Neuronal stem cell (in vitro differentiated cells): ENCODE results near the gene TOMM40L.

Source experiments
- DNase-seq: peaks from one replicate; pipeline ENCODE4 v3.0.0-alpha.2; 2013; ENCODE audit warnings: low spot score
- H2AFZ ChIP-seq: one replicate; pipeline ENCODE4 v1.6.1; 2013; ENCODE audit warnings: mild to moderate bottlenecking, low read length, inconsistent platforms
- H2AK5ac ChIP-seq: 2 replicates; pipeline ENCODE4 v1.6.1; 2013; ENCODE audit warnings: low read depth, mild to moderate bottlenecking, inconsistent platforms, low read length, moderate library complexity, mixed read lengths
- H2BK120ac ChIP-seq: 2 replicates; pipeline ENCODE4 v1.6.1; 2013; ENCODE audit warnings: low read depth, mild to moderate bottlenecking, inconsistent platforms, low read length, moderate library complexity, mixed read lengths
- H2BK12ac ChIP-seq: one replicate; pipeline ENCODE4 v1.6.1; 2013; ENCODE audit warnings: low read length, inconsistent platforms
- H2BK15ac ChIP-seq: 2 replicates; pipeline ENCODE4 v1.6.1; 2013; ENCODE audit warnings: mild to moderate bottlenecking, low read length, inconsistent platforms, mixed read lengths
- H2BK5ac ChIP-seq: one replicate; pipeline ENCODE4 v1.6.1; 2013; ENCODE audit warnings: inconsistent platforms, mild to moderate bottlenecking, low read length, moderate library complexity
- H3K14ac ChIP-seq: one replicate; pipeline ENCODE4 v1.6.1; 2013; ENCODE audit warnings: low read length, inconsistent platforms
- H3K18ac ChIP-seq: 2 replicates; pipeline ENCODE4 v1.6.1; 2013; ENCODE audit warnings: low read length, inconsistent platforms
- H3K23ac ChIP-seq: 2 replicates; pipeline ENCODE4 v1.6.1; 2013; ENCODE audit warnings: low read depth, mild to moderate bottlenecking, mixed read lengths, low read length, inconsistent platforms; ENCODE audit not compliant: poor library complexity
- H3K27ac ChIP-seq: replicated peaks from 3 replicates; pipeline ENCODE4 v1.5.1; 2013; ENCODE audit warnings: low read length, inconsistent platforms
- H3K27me3 ChIP-seq, 3 experiments: 2 replicates each; pipeline ENCODE4 v1.6.1; 2013; ENCODE audit warnings: low read length in 3 of 3, mild to moderate bottlenecking in 2 of 3, inconsistent platforms in 1 of 3, low read depth in 1 of 3, mixed read lengths in 1 of 3, moderate library complexity in 1 of 3; ENCODE audit not compliant: control insufficient read depth in 3 of 3, insufficient read depth in 3 of 3
- H3K36me3 ChIP-seq, 2 donors: replicated peaks in 1 of 2; 2 replicates each; pipeline ENCODE4 v1.6.1; 2013; ENCODE audit warnings: low read length in 2 of 2; ENCODE audit not compliant: control insufficient read depth in 2 of 2, insufficient read depth in 2 of 2
- H3K4ac ChIP-seq: 2 replicates; pipeline ENCODE4 v1.6.1; 2013; ENCODE audit warnings: inconsistent platforms, mild to moderate bottlenecking, low read length, moderate library complexity
- H3K4me1 ChIP-seq, 2 donors: 1 replicate in 1 of 2; 2 replicates in 1 of 2; pipeline ENCODE4 v1.6.1; 2013; ENCODE audit warnings: low read length in 2 of 2, low read depth in 1 of 2; ENCODE audit not compliant: control insufficient read depth in 2 of 2, insufficient read depth in 1 of 2
- H3K4me2 ChIP-seq: one replicate; pipeline ENCODE4 v1.6.1; 2013; ENCODE audit warnings: mild to moderate bottlenecking, low read length, inconsistent platforms; ENCODE audit not compliant: insufficient read depth, poor library complexity, severe bottlenecking
- H3K4me3 ChIP-seq, 2 donors: 2 replicates each; pipeline ENCODE4 v1.5.1; 2013; ENCODE audit warnings: low read length in 2 of 2, mild to moderate bottlenecking in 2 of 2, inconsistent platforms in 1 of 2, moderate library complexity in 1 of 2
- H3K79me1 ChIP-seq: one replicate; pipeline ENCODE4 v1.6.1; 2013; ENCODE audit warnings: low read depth, mild to moderate bottlenecking, inconsistent platforms, low read length, moderate library complexity
- H3K9ac ChIP-seq: one replicate; pipeline ENCODE4 v1.6.1; 2013; ENCODE audit warnings: mild to moderate bottlenecking, low read depth, low read length, inconsistent platforms; ENCODE audit not compliant: poor library complexity
- H3K9me3 ChIP-seq, 2 donors: replicated peaks in 1 of 2; 2 replicates each; pipeline versions ENCODE3 to v1.6.1; 2013; ENCODE audit warnings: low read length in 2 of 2, mild to moderate bottlenecking in 2 of 2, inconsistent platforms in 1 of 2, low read depth in 1 of 2, mixed read lengths in 1 of 2, moderate library complexity in 1 of 2; ENCODE audit not compliant: control insufficient read depth in 2 of 2, insufficient read depth in 1 of 2
- H4K8ac ChIP-seq: one replicate; pipeline ENCODE4 v1.6.1; 2013; ENCODE audit warnings: low read depth, mild to moderate bottlenecking, inconsistent platforms, low read length, moderate library complexity
- H4K91ac ChIP-seq: one replicate; pipeline ENCODE4 v1.6.1; 2013; ENCODE audit warnings: low read length, low read depth, mild to moderate bottlenecking, inconsistent platforms; ENCODE audit not compliant: poor library complexity
- WGBS, 2 donors: extraction: QIAGEN DNeasy Blood & Tissue Kit; methylation state at CpG; one replicate each; pipeline ENCODE4 v1.1.7; 2013; ENCODE audit warnings: missing lambda C conversion rate in 2 of 2, mixed read lengths in 1 of 2; ENCODE audit not compliant: insufficient read length in 2 of 2, insufficient replicate concordance in 1 of 2; ENCODE audit errors: extremely low coverage in 2 of 2; 5-methylcytosine and 5-hydroxymethylcytosine counted together

The TOMM40L gene

GRCh38 chr1:161199506-161200139 is 26.2 kb upstream of the TOMM40L start:
- no peak overlapping the region for H2AK5ac ChIP-seq
- H3K9ac ChIP-seq, result no peak overlapping the region
- H3K27me3 ChIP-seq, result no peaks in the 10 kb centered on the region
- no peak overlapping the region for H3K27ac ChIP-seq
- no peaks in the 10 kb centered on the region for H3K79me1 ChIP-seq
- no peak overlapping the region for H2BK12ac ChIP-seq
- no peak overlapping the region for H3K4me2 ChIP-seq
- no peak overlapping the region for H4K8ac ChIP-seq
- peak overlapping the region; percentile 90 for H2AFZ ChIP-seq
- H3K36me3 ChIP-seq, result peaks cover 0 to 14% of the 10 kb centered on the region in 2 donors
- no peak overlapping the region for H2BK120ac ChIP-seq
- peaks cover 30 to 51% of the 10 kb centered on the region in 2 donors for H3K4me1 ChIP-seq
- H4K91ac ChIP-seq, result no peak overlapping the region
- H3K4ac ChIP-seq, result no peak overlapping the region
- no peak overlapping the region for H2BK15ac ChIP-seq
- no peak overlapping the region for H3K4me3 ChIP-seq
- H3K18ac ChIP-seq, result peak overlapping the region; percentile 46
- H3K23ac ChIP-seq, result no peak overlapping the region
- H2BK5ac ChIP-seq, result no peak overlapping the region
- DNase-seq, result no peak
- H3K9me3 ChIP-seq, result no peaks in the 10 kb centered on the region
- no CpG with 5 or more reads among the region's 5 CpGs for WGBS, 2 donors
- H3K14ac ChIP-seq, result no peak overlapping the region

GRCh38 chr1:161200421-161200991 is 25.4 kb upstream of the TOMM40L start:
- no peak for DNase-seq
- Histone ChIP-seq H2BK5ac (peak overlapping the region; percentile 46), H2AFZ (peak overlapping the region; percentile 90), H3K4ac (no peak overlapping the region), H3K27me3 (no peaks in the 10 kb centered on the region), H3K9ac (no peak overlapping the region), H3K27ac (peak overlapping the region; percentile 82), H4K8ac (peak overlapping the region; percentile 66), H2BK12ac (peak overlapping the region; percentile 14), H2BK120ac (peak overlapping the region; percentile 39), H2BK15ac (peak overlapping the region; percentile 23), H3K14ac (no peak overlapping the region), H3K4me1 (peaks cover 30 to 51% of the 10 kb centered on the region in 2 donors), H3K23ac (no peak overlapping the region), H3K9me3 (no peaks in the 10 kb centered on the region), H2AK5ac (peak overlapping the region; percentile 86), H3K79me1 (no peaks in the 10 kb centered on the region), H4K91ac (peak overlapping the region; percentile 41), H3K18ac (peak overlapping the region; percentile 73), H3K36me3 (peaks cover 0 to 22% of the 10 kb centered on the region in 2 donors), H3K4me2 (no peak overlapping the region), H3K4me3 (no peak overlapping the region)
- no CpG with 5 or more reads among the region's 5 CpGs for WGBS, 2 donors

GRCh38 chr1:161200992-161201835 is 24.6 kb upstream of the TOMM40L start:
- no CpG with 5 or more reads among the region's 13 CpGs for WGBS, 2 donors
- Histone ChIP-seq H3K9me3 (no peaks in the 10 kb centered on the region), H3K18ac (peak overlapping the region; percentile 91), H4K8ac (no peak overlapping the region), H3K36me3 (peaks cover under 1 to 29% of the 10 kb centered on the region in 2 donors), H2BK15ac (peak overlapping the region; percentile 23), H3K14ac (peak overlapping the region; percentile 72), H3K4me3 (peak overlapping the region in 1 of 2 donors; percentile 73), H3K79me1 (no peaks in the 10 kb centered on the region), H4K91ac (peak overlapping the region; percentile 41), H2AFZ (peak overlapping the region; percentile 90), H3K4me1 (peaks cover 30 to 51% of the 10 kb centered on the region in 2 donors), H3K4ac (peak overlapping the region; percentile 31), H3K27ac (peak overlapping the region; percentile 82), H2BK5ac (peak overlapping the region; percentile 46), H3K27me3 (no peaks in the 10 kb centered on the region), H2BK120ac (peak overlapping the region; percentile 39), H3K4me2 (peak overlapping the region; percentile 40), H3K23ac (no peak overlapping the region), H3K9ac (no peak overlapping the region), H2AK5ac (peak overlapping the region; percentile 86), H2BK12ac (peak overlapping the region; percentile 14)
- DNase-seq, result no peak
